ENCODE measurements around the gene ELMO1. TPM values are rescaled to one million over a fixed set of nuclear protein-coding genes. Genes with fewer than 3 reads are reported as not detected.

The ELMO1 gene
- total and polyA plus RNA-seq, 2 of the 13 experiments (the other 11 are each of a cell fraction or from before 2014, with no cell fraction given): 0.11 to 0.17 TPM

- TF ChIP-seq ZNF800 (CRISPR knock-in tag; IDR thresholded peaks at IDR 0.05) (peak; percentile 68; the same call in 1 of the 2 replicates), ZNF569 (CRISPR knock-in tag; IDR thresholded peaks at IDR 0.05; ENCODE audit: borderline replicate concordance) (no peak), ZNF503 (CRISPR knock-in tag; IDR thresholded peaks at IDR 0.05) (peak; percentile 67; the same call in 1 of the 2 replicates), POGZ (CRISPR knock-in tag; IDR thresholded peaks at IDR 0.05) (no peak), ZNF724P (CRISPR knock-in tag; IDR thresholded peaks at IDR 0.05; ENCODE audit: borderline replicate concordance) (0 out of 2 replicates have a peak, but pooled peaks have one; percentile 70), ZNF329 (CRISPR knock-in tag; IDR thresholded peaks at IDR 0.05; ENCODE audit: low read depth) (no peak; the same call in 1 of the 2 replicates), MED1 (CRISPR knock-in tag; IDR thresholded peaks at IDR 0.05) (peak; percentile 66), ZNF790 (CRISPR knock-in tag; IDR thresholded peaks at IDR 0.05; ENCODE audit: borderline replicate concordance) (peak; percentile 50; the same call in 1 of the 2 replicates), SIX4 (CRISPR knock-in tag; IDR thresholded peaks at IDR 0.05) (peak; percentile 59), ZEB1 (IDR thresholded peaks at IDR 0.05; ENCODE audit: insufficient replicate concordance, low read depth) (no peak), KDM4B (CRISPR knock-in tag; IDR thresholded peaks at IDR 0.05) (peak; percentile 92), ZFP37 (CRISPR knock-in tag; IDR thresholded peaks at IDR 0.05; ENCODE audit: borderline replicate concordance) (peak; percentile 89; the same call in 1 of the 2 replicates), CTCF (CRISPR knock-in tag; IDR thresholded peaks at IDR 0.05) (no peak), ZNF580 (CRISPR knock-in tag; IDR thresholded peaks at IDR 0.05; ENCODE audit: borderline replicate concordance, low read depth) (peak; percentile 94; the same call in 1 of the 2 replicates), ZNF589 (CRISPR knock-in tag; conservative IDR thresholded peaks at IDR 0.05) (peak; percentile 63; the same call in 1 of the 2 replicates), PHF21A (CRISPR knock-in tag; IDR thresholded peaks at IDR 0.05) (no peak), TIGD3 (CRISPR knock-in tag; IDR thresholded peaks at IDR 0.05; ENCODE audit: borderline replicate concordance) (no peak), DRAP1 (CRISPR knock-in tag; IDR thresholded peaks at IDR 0.05) (no peak), NFYB (CRISPR knock-in tag; IDR thresholded peaks at IDR 0.05) (no peak), ZMYM4 (CRISPR knock-in tag; IDR thresholded peaks at IDR 0.05) (peak; percentile 69), HMG20A (CRISPR knock-in tag; IDR thresholded peaks at IDR 0.05; ENCODE audit: borderline replicate concordance) (peak; percentile 50; the same call in 1 of the 2 replicates), SRF (IDR thresholded peaks at IDR 0.05; ENCODE audit: low read depth, low read length) (no peak), ZNF737 (CRISPR knock-in tag; IDR thresholded peaks at IDR 0.05; ENCODE audit: borderline replicate concordance) (no peak), CCDC6 (CRISPR knock-in tag; IDR thresholded peaks at IDR 0.05) (peak; percentile 82; the same call in 1 of the 2 replicates)
Measured at GRCh38 chr7:37052705-37053104, 396.0 kb downstream of the ELMO1 start (continued).

Data from HepG2 (cell line).